Fibroblast of lung (primary cell): ENCODE measurements around the gene BOLA2B. TPM values are rescaled to one million over a fixed set of nuclear protein-coding genes. Genes with fewer than 3 reads are reported as not detected.

Experiments used
- DNase-seq, 2 donors: peaks; one replicate each; pipeline versions ENCODE4 v3.0.0 to v3.0.0-alpha.2; 2010; ENCODE audit warnings: low read depth in 2 of 2
- H2AFZ ChIP-seq: 2 replicates; pipeline ENCODE4 v1.5.1; 2012; ENCODE audit warnings: low read length, control low read depth, inconsistent platforms
- H3K27ac ChIP-seq: 2 replicates; pipeline ENCODE4 v1.5.1; 2011; ENCODE audit warnings: low read length, control low read depth; ENCODE audit not compliant: insufficient read depth
- H3K27me3 ChIP-seq: 2 replicates; pipeline ENCODE4 v1.5.1; 2011; ENCODE audit warnings: mild to moderate bottlenecking, low read length; ENCODE audit not compliant: control insufficient read depth, insufficient read depth
- H3K36me3 ChIP-seq: 2 replicates; pipeline ENCODE4 v1.5.1; 2011; ENCODE audit warnings: low read length; ENCODE audit not compliant: control insufficient read depth, insufficient read depth
- H3K4me1 ChIP-seq: 2 replicates; pipeline ENCODE4 v1.5.1; 2011; ENCODE audit warnings: low read length; ENCODE audit not compliant: control insufficient read depth, insufficient read depth; ENCODE audit errors: extremely low read depth
- H3K4me2 ChIP-seq: 2 replicates; pipeline ENCODE4 v1.5.1; 2011; ENCODE audit warnings: low read length, control low read depth; ENCODE audit not compliant: insufficient read depth; ENCODE audit errors: extremely low read depth
- H3K4me3 ChIP-seq, 4 experiments: fragments of 200-600 bp in 1 of 4; sonication (generic) in 1 of 4; replicated peaks in 1 of 4; 2 replicates each; pipeline ENCODE4 v1.5.1; 2011 to 2016; ENCODE audit warnings: low read length in 4 of 4, low read depth in 3 of 4, mild to moderate bottlenecking in 3 of 4, control low read depth in 2 of 4, inconsistent platforms in 1 of 4, mixed read lengths in 1 of 4; ENCODE audit not compliant: insufficient read depth in 1 of 4; ENCODE audit errors: control extremely low read depth in 1 of 4
- H3K79me2 ChIP-seq: 2 replicates; pipeline ENCODE4 v1.5.1; 2012; ENCODE audit warnings: mild to moderate bottlenecking, low read length, inconsistent platforms; ENCODE audit not compliant: control insufficient read depth, insufficient read depth
- H3K9ac ChIP-seq: 2 replicates; pipeline ENCODE4 v1.5.1; 2011; ENCODE audit warnings: mild to moderate bottlenecking, low read length, control low read depth; ENCODE audit not compliant: insufficient read depth
- H3K9me3 ChIP-seq: 2 replicates; pipeline ENCODE4 v1.5.1; 2012; ENCODE audit warnings: low read depth, low read length; ENCODE audit not compliant: control insufficient read depth, insufficient read depth
- H4K20me1 ChIP-seq: 2 replicates; pipeline ENCODE4 v1.5.1; 2011; ENCODE audit warnings: low read length; ENCODE audit not compliant: control insufficient read depth, insufficient read depth; ENCODE audit errors: extremely low read depth
- EZH2 ChIP-seq: IDR thresholded peaks from 2 replicates; pipeline ENCODE4 v1.5.1; 2012; ENCODE audit warnings: low read length, control low read depth, mild to moderate bottlenecking; ENCODE audit errors: missing control alignments
- polyA plus RNA-seq, 2 donors: library from polyadenylated mRNA; depleted of rRNA in 1 of 2; stranded (reverse) in 1 of 2; unstranded in 1 of 2; fragments of >200 nt; gene quantifications; 2 replicates each; pipeline ENCODE4 v1.2.1, GENCODE V29; 2011 to 2012; ENCODE audit warnings: missing spikeins in 1 of 2
- total RNA-seq: library from RNA; depleted of rRNA; stranded (reverse); fragments of >200 nt; gene quantifications from 2 replicates; pipeline ENCODE4 v1.2.1, GENCODE V29; 2014
- TF ChIP-seq, protein P1 (sequence below), 2 donors: IDR thresholded peaks in 1 of 2; conservative IDR thresholded peaks in 1 of 2; 1 replicate in 1 of 2; 2 replicates in 1 of 2; pipeline ENCODE4 v1.5.1; 2011 to 2012; ENCODE audit warnings: low read length in 2 of 2, control low read depth in 1 of 2, inconsistent platforms in 1 of 2, low read depth in 1 of 2, mild to moderate bottlenecking in 1 of 2

BOLA2B gene
- total and polyA plus RNA-seq, 2 donors (not counting 1 experiment from before 2014, with no cell fraction given): 12.6 to 47.4 TPM

DNA sequence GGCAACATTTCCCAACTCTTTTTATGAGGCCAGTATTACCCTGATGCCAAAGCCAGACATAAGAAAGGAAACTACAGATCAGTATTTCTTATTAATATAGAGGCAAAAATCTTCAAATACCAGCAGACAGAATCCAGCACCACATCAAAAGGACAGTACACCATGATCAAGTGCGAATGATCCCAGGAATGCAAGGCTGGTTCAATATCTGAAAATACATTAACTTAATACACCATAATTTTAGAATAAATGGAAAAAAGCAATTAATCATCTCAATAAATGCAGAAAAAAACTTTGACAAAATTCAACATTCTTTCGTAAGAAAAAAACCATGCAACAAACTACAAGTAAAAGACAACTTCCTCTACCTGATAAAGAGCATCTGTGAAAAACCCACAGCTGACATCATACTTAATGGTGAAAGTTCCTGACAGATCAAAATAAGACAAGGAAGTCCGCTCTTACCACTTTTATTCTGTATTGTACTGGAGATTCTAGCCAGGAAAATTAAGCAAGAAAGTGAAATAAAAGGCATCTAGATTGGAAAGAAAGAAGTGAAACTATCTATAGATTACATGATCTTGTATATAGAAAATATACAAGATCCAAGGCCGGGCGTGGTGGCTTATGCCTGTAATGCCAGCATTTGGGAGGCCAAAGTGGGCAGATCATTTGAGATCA, 44.1 kb downstream of the BOLA2B start:
- Histone ChIP-seq H3K27ac (no peak overlapping the region), H3K9ac (no peak overlapping the region), H2AFZ (no peak overlapping the region), H3K4me2 (no peak overlapping the region), H4K20me1 (no peaks in the 10 kb centered on the region), H3K4me1 (no peaks in the 10 kb centered on the region), H3K4me3 (no peak overlapping the region), H3K79me2 (no peaks in the 10 kb centered on the region), H3K36me3 (no peaks in the 10 kb centered on the region), H3K27me3 (no peaks in the 10 kb centered on the region), H3K9me3 (no peaks in the 10 kb centered on the region)
- no peak for DNase-seq
- TF ChIP-seq, protein P1, sequence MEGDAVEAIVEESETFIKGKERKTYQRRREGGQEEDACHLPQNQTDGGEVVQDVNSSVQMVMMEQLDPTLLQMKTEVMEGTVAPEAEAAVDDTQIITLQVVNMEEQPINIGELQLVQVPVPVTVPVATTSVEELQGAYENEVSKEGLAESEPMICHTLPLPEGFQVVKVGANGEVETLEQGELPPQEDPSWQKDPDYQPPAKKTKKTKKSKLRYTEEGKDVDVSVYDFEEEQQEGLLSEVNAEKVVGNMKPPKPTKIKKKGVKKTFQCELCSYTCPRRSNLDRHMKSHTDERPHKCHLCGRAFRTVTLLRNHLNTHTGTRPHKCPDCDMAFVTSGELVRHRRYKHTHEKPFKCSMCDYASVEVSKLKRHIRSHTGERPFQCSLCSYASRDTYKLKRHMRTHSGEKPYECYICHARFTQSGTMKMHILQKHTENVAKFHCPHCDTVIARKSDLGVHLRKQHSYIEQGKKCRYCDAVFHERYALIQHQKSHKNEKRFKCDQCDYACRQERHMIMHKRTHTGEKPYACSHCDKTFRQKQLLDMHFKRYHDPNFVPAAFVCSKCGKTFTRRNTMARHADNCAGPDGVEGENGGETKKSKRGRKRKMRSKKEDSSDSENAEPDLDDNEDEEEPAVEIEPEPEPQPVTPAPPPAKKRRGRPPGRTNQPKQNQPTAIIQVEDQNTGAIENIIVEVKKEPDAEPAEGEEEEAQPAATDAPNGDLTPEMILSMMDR (conservative IDR thresholded peaks at IDR 0.05 in 1 of 2, IDR thresholded peaks at IDR 0.05 in 1 of 2; ENCODE audit: low read depth in 1 of 2, low read length in 2 of 2): no peak
- no peak for TF ChIP-seq EZH2

- Histone ChIP-seq H3K9me3 (no peaks in the 10 kb centered on the region), H4K20me1 (no peaks in the 10 kb centered on the region), H3K4me2 (no peak overlapping the region), H3K27me3 (no peaks in the 10 kb centered on the region), H3K36me3 (no peaks in the 10 kb centered on the region), H3K4me3 (no peak overlapping the region), H3K4me1 (no peaks in the 10 kb centered on the region), H3K27ac (no peak overlapping the region), H3K9ac (no peak overlapping the region), H2AFZ (no peak overlapping the region), H3K79me2 (no peaks in the 10 kb centered on the region)
- no peak for TF ChIP-seq EZH2
- TF ChIP-seq, protein P1 (conservative IDR thresholded peaks at IDR 0.05 in 1 of 2, IDR thresholded peaks at IDR 0.05 in 1 of 2; ENCODE audit: low read depth in 1 of 2, low read length in 2 of 2): no peak
- DNase-seq: no peak
These were observed 45.5 kb downstream of the BOLA2B start for GRCh38 chr16:30147843-30148510.

- H3K9me3 ChIP-seq: no peaks in the 10 kb centered on the region
- H3K4me3 ChIP-seq: no peak overlapping the region
These were observed 47.8 kb downstream of the BOLA2B start for GRCh38 chr16:30145657-30146056.

More at GRCh38 chr16:30145657-30146056, 47.8 kb downstream of the BOLA2B start:
- H3K4me2 ChIP-seq: no peak overlapping the region
- H3K36me3 ChIP-seq: no peaks in the 10 kb centered on the region
- no peaks in the 10 kb centered on the region for H3K79me2 ChIP-seq
- H4K20me1 ChIP-seq: no peaks in the 10 kb centered on the region
- TF ChIP-seq EZH2: no peak
- TF ChIP-seq, protein P1 (conservative IDR thresholded peaks at IDR 0.05 in 1 of 2, IDR thresholded peaks at IDR 0.05 in 1 of 2; ENCODE audit: low read depth in 1 of 2, low read length in 2 of 2): no peak
- H3K27me3 ChIP-seq: peaks cover 2% of the 10 kb centered on the region
- DNase-seq: no peak
- H2AFZ ChIP-seq: no peak overlapping the region
- no peak overlapping the region for H3K27ac ChIP-seq
- no peak overlapping the region for H3K9ac ChIP-seq
- no peaks in the 10 kb centered on the region for H3K4me1 ChIP-seq
